Activated CD4-positive, alpha-beta T cell treated with anti-CD3 and anti-CD28 coated beads for 36 hours (primary cell): ENCODE measurements around the gene CCDC170. TPM values are rescaled to one million over a fixed set of nuclear protein-coding genes. Genes with fewer than 3 reads are reported as not detected.

Source experiments
- ATAC-seq: fragments of 200-7000 bp; cut with Tn5 transposase; one replicate; pipeline ENCODE4 v1.10.0; 2021; ENCODE audit warnings: mild to moderate bottlenecking, moderate library complexity
- CTCF ChIA-PET: fragments of 350-600 bp; sonication (Branson Sonifier 250); formaldehyde crosslinking; loops from one replicate; lab custom pipeline; 2021; ENCODE audit warnings: antibody characterized with exemption; lab: Charles Lee
- POLR2A ChIA-PET: fragments of 350-600 bp; sonication (Branson Sonifier 250); formaldehyde crosslinking; loops from one replicate; lab custom pipeline; 2021; ENCODE audit warnings: antibody characterized with exemption, inconsistent platforms; lab: Charles Lee
- DNase-seq: peaks from one replicate; pipeline ENCODE4 v3.0.0-alpha.2; 2020
- H3K27ac Mint-ChIP-seq: one replicate; pipeline ENCODE4 v1.8.0; 2021; ENCODE audit warnings: mixed read lengths
- H3K27me3 Mint-ChIP-seq: one replicate; pipeline ENCODE4 v1.8.0; 2021; ENCODE audit warnings: mixed read lengths
- H3K36me3 Mint-ChIP-seq: one replicate; pipeline ENCODE4 v1.8.0; 2021; ENCODE audit warnings: low read depth, mixed read lengths
- H3K4me1 Mint-ChIP-seq: one replicate; pipeline ENCODE4 v1.8.0; 2021; ENCODE audit warnings: mixed read lengths
- H3K4me3 Mint-ChIP-seq: one replicate; pipeline ENCODE4 v1.8.0; 2021; ENCODE audit warnings: mild to moderate bottlenecking, moderate library complexity, mixed read lengths
- H3K9me3 Mint-ChIP-seq: one replicate; pipeline ENCODE4 v1.8.0; 2021; ENCODE audit warnings: low read depth, mixed read lengths
- intact Hi-C, 2 experiments: fragments of 100-400 bp; cut with DNase I in 1 of 2; cut with micrococcal nuclease in 1 of 2; formaldehyde crosslinking; loops; one replicate each; pipeline versions ENCODE4 v1.14.2 to v1.15.1; 2022 to 2024; cut with DNase I, micrococcal nuclease
- total RNA-seq, 2 experiments: library from RNA; stranded (reverse); gene quantifications; one replicate each; pipeline ENCODE4 v1.2.3, GENCODE V29; 2021

The CCDC170 gene
- total RNA-seq, 2 experiments from 2014 or later: not detected

GRCh38 chr6:151620179-151620578 is 126.4 kb downstream of the CCDC170 start:
- intact Hi-C loops: no loop called here
- no peaks in the 10 kb centered on the region for H3K4me1 Mint-ChIP-seq
- ChIA-PET CTCF (no interaction called here), POLR2A (no interaction called here)
- no peak overlapping the region for H3K4me3 Mint-ChIP-seq
- ATAC-seq (no peak), DNase-seq (no peak)
- H3K27me3 Mint-ChIP-seq: peaks cover 6% of the 10 kb centered on the region
- H3K9me3 Mint-ChIP-seq: no peaks in the 10 kb centered on the region
- H3K27ac Mint-ChIP-seq: no peak overlapping the region
- no peaks in the 10 kb centered on the region for H3K36me3 Mint-ChIP-seq

GRCh38 chr6:151624071-151624470 is 130.3 kb downstream of the CCDC170 start:
- ATAC-seq (no peak), DNase-seq (no peak)
- Mint-ChIP-seq H3K27ac (no peak overlapping the region), H3K27me3 (peaks cover 10% of the 10 kb centered on the region), H3K4me1 (peaks cover 18% of the 10 kb centered on the region), H3K36me3 (no peaks in the 10 kb centered on the region), H3K9me3 (no peaks in the 10 kb centered on the region), H3K4me3 (no peak overlapping the region)
- POLR2A ChIA-PET: no interaction called here
- intact Hi-C loops: no loop called here
- CTCF ChIA-PET: no interaction called here

- no peaks in the 10 kb centered on the region for H3K36me3 Mint-ChIP-seq
- peaks cover 18% of the 10 kb centered on the region for H3K4me1 Mint-ChIP-seq
- DNase-seq (no peak), ATAC-seq (no peak)
- ChIA-PET POLR2A (no interaction called here), CTCF (no interaction called here)
- H3K27me3 Mint-ChIP-seq: peaks cover 11% of the 10 kb centered on the region
- H3K27ac Mint-ChIP-seq: no peak overlapping the region
- H3K4me3 Mint-ChIP-seq: no peak overlapping the region
- no peaks in the 10 kb centered on the region for H3K9me3 Mint-ChIP-seq
- intact Hi-C loops: no loop called here
Measured at GRCh38 chr6:151624481-151624880, 130.7 kb downstream of the CCDC170 start.

- H3K27me3 Mint-ChIP-seq: peaks cover 14% of the 10 kb centered on the region
Measured at GRCh38 chr6:151624900-151625536, 131.2 kb downstream of the CCDC170 start.

GRCh38 chr6:151627689-151628444 is 134.1 kb downstream of the CCDC170 start:
- ChIA-PET CTCF (interaction anchor here (0.6 to 0.9 kb wide), 4 partner anchors 8 to 47 kb away, joined by 3 to 4 read pairs (median 3); no protein-coding TSS in a partner anchor), POLR2A (no interaction called here)
- peak; percentile 83 for ATAC-seq
- Mint-ChIP-seq H3K4me1 (peaks cover 18% of the 10 kb centered on the region), H3K36me3 (no peaks in the 10 kb centered on the region), H3K9me3 (no peaks in the 10 kb centered on the region), H3K4me3 (no peak overlapping the region), H3K27me3 (peaks cover 18% of the 10 kb centered on the region), H3K27ac (no peak overlapping the region)
- DNase-seq: no peak
- intact Hi-C loops: loop anchor here in 1 of 2 experiments (5.0 kb wide), 1 partner anchor 61 kb away; no protein-coding TSS in a partner anchor

More at GRCh38 chr6:151624900-151625536, 131.2 kb downstream of the CCDC170 start:
- CTCF ChIA-PET: no interaction called here
- ATAC-seq (no peak), DNase-seq (no peak)
- Mint-ChIP-seq H3K27ac (no peak overlapping the region), H3K4me1 (peaks cover 18% of the 10 kb centered on the region), H3K9me3 (no peaks in the 10 kb centered on the region), H3K4me3 (no peak overlapping the region), H3K36me3 (no peaks in the 10 kb centered on the region)
- POLR2A ChIA-PET: no interaction called here
- intact Hi-C loops: loop anchor here in 1 of 2 experiments (5.0 kb wide), 1 partner anchor 58 kb away; no protein-coding TSS in a partner anchor

GRCh38 chr6:151629791-151630190 is 136.0 kb downstream of the CCDC170 start:
- ATAC-seq (no peak), DNase-seq (no peak)
- H3K27me3 Mint-ChIP-seq: peaks cover 19% of the 10 kb centered on the region
- H3K4me3 Mint-ChIP-seq: no peak overlapping the region
- H3K36me3 Mint-ChIP-seq: no peaks in the 10 kb centered on the region
- H3K9me3 Mint-ChIP-seq: no peaks in the 10 kb centered on the region
- CTCF ChIA-PET: no interaction called here
- POLR2A ChIA-PET: no interaction called here
- intact Hi-C loops: loop anchor here (5.0 kb wide), 2 partner anchors 62 to 73 kb away; no protein-coding TSS in a partner anchor
- no peak overlapping the region for H3K27ac Mint-ChIP-seq
- peaks cover 23% of the 10 kb centered on the region for H3K4me1 Mint-ChIP-seq

- H3K27ac Mint-ChIP-seq: no peak overlapping the region
- H3K4me1 Mint-ChIP-seq: peaks cover 23% of the 10 kb centered on the region
- no peaks in the 10 kb centered on the region for H3K9me3 Mint-ChIP-seq
- H3K36me3 Mint-ChIP-seq: no peaks in the 10 kb centered on the region
- no peak for DNase-seq
- CTCF ChIA-PET: no interaction called here
- ATAC-seq: no peak
- POLR2A ChIA-PET: no interaction called here
- no peak overlapping the region for H3K4me3 Mint-ChIP-seq
- H3K27me3 Mint-ChIP-seq: peaks cover 19% of the 10 kb centered on the region
- intact Hi-C loops: loop anchor here in 1 of 2 experiments (5.0 kb wide), 1 partner anchor 72 kb away; no protein-coding TSS in a partner anchor
Measured at GRCh38 chr6:151630387-151630786, 136.6 kb downstream of the CCDC170 start.

GRCh38 chr6:151630991-151631655 is 137.3 kb downstream of the CCDC170 start:
- H3K9me3 Mint-ChIP-seq: no peaks in the 10 kb centered on the region
- peaks cover 23% of the 10 kb centered on the region for H3K4me1 Mint-ChIP-seq
- ATAC-seq (no peak), DNase-seq (no peak)
- ChIA-PET CTCF (no interaction called here), POLR2A (no interaction called here)
- H3K27me3 Mint-ChIP-seq: peaks cover 18% of the 10 kb centered on the region
- H3K4me3 Mint-ChIP-seq: no peak overlapping the region
- intact Hi-C loops: loop anchor here in 1 of 2 experiments (5.0 kb wide), 1 partner anchor 71 kb away; no protein-coding TSS in a partner anchor
- H3K36me3 Mint-ChIP-seq: no peaks in the 10 kb centered on the region
- H3K27ac Mint-ChIP-seq: no peak overlapping the region

- DNase-seq (no peak), ATAC-seq (no peak)
- POLR2A ChIA-PET: no interaction called here
- CTCF ChIA-PET: no interaction called here
- Mint-ChIP-seq H3K27ac (no peak overlapping the region), H3K4me3 (no peak overlapping the region), H3K36me3 (no peaks in the 10 kb centered on the region), H3K9me3 (no peaks in the 10 kb centered on the region), H3K4me1 (peaks cover 19% of the 10 kb centered on the region), H3K27me3 (peaks cover 18% of the 10 kb centered on the region)
- intact Hi-C loops: loop anchor here in 1 of 2 experiments (5.0 kb wide), 1 partner anchor 70 kb away; no protein-coding TSS in a partner anchor
Measured at GRCh38 chr6:151632415-151632987, 138.7 kb downstream of the CCDC170 start.

GRCh38 chr6:151633526-151634335 is 139.9 kb downstream of the CCDC170 start:
- H3K27me3 Mint-ChIP-seq: peaks cover 24% of the 10 kb centered on the region
- DNase-seq: no peak
- peak; percentile 72 for ATAC-seq
- CTCF ChIA-PET: no interaction called here
- no peaks in the 10 kb centered on the region for H3K36me3 Mint-ChIP-seq
- POLR2A ChIA-PET: no interaction called here
- H3K4me3 Mint-ChIP-seq: no peak overlapping the region
- H3K27ac Mint-ChIP-seq: no peak overlapping the region
- intact Hi-C loops: loop anchor here in 1 of 2 experiments (2.0 to 5.0 kb wide), 2 partner anchors 67 to 69 kb away; no protein-coding TSS in a partner anchor
- H3K9me3 Mint-ChIP-seq: peaks cover 1% of the 10 kb centered on the region
- H3K4me1 Mint-ChIP-seq: peaks cover 7% of the 10 kb centered on the region
